GM13977 (cell line): ENCODE results near the gene PDGFD.

Experiments
- DNase-seq: peaks from one replicate; pipeline ENCODE4 v3.0.0; 2012; ENCODE audit warnings: low spot score
- CTCF ChIP-seq: IDR thresholded peaks from 2 replicates; pipeline ENCODE4 v1.5.1; 2012; ENCODE audit warnings: mild to moderate bottlenecking, control low read depth; ENCODE audit not compliant: insufficient read depth; ENCODE audit errors: extremely low read depth, missing control alignments
- in situ Hi-C: fragments of 300-500 bp; cut with MboI; formaldehyde crosslinking; loops from one replicate; pipeline ENCODE4 v1.12.0; 2022; ENCODE audit warnings: low sequenced_read_pairs, low pct_unique_long_range_greater_than_20kb, mixed read lengths, inconsistent platforms; ENCODE audit not compliant: unreplicated experiment

The PDGFD gene

GRCh38 chr11:104164028-104164520 lies at the start of gene PDGFD:
PDGFD (minus strand) TSS chr11:104164147.
- in situ Hi-C loops: no loop called here
- no peak for TF ChIP-seq CTCF
- peak; percentile 60 for DNase-seq

GRCh38 chr11:104206936-104207335 lies 43.0 kb upstream of the PDGFD start:
- DNase-seq: no peak
- in situ Hi-C loops: no loop called here
- no peak for TF ChIP-seq CTCF

- in situ Hi-C loops: no loop called here
- no peak for DNase-seq
- TF ChIP-seq CTCF: no peak
Observed at GRCh38 chr11:104205838-104206237, 41.9 kb upstream of the PDGFD start.

GRCh38 chr11:104200688-104201087 lies 36.7 kb upstream of the PDGFD start:
- in situ Hi-C loops: no loop called here
- TF ChIP-seq CTCF: no peak
- DNase-seq: no peak

- DNase-seq: no peak
- TF ChIP-seq CTCF: no peak
- in situ Hi-C loops: no loop called here
Observed at GRCh38 chr11:104199053-104199452, 35.1 kb upstream of the PDGFD start.

GRCh38 chr11:104198576-104198975 lies 34.6 kb upstream of the PDGFD start:
- TF ChIP-seq CTCF: no peak
- DNase-seq: no peak
- in situ Hi-C loops: no loop called here

GRCh38 chr11:104191124-104191523 lies 27.2 kb upstream of the PDGFD start:
- no peak for TF ChIP-seq CTCF
- no peak for DNase-seq
- in situ Hi-C loops: no loop called here
